Measurements from ENCODE around the gene AMER3.

The AMER3 gene

DNA sequence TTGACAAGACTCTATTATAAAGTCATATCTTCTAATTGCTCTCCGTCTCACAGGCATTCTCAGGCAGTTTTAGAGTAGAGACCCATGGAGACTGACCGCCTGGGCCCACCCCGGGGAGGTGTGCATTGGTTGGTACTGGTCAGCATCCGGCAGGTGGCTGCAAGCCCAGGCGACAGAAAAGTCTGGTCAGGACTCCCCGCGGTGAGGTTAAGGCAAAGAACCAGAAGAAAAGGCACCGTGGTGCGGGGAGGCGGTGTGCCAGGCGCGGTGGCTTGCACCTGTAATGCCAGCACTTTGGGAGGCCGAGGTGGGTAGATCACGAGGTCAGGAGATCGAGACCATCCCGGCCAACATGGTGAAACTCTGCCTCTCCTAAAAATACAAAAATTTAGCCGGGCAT is 32.5 kb downstream of the AMER3 start:
- Histone ChIP-seq H3K36me3 (ENCODE audit: control insufficient read depth in 1 of 2, insufficient read depth in 2 of 2, low read length in 2 of 2) (no peaks in the 10 kb centered on the region), H2BK5ac (ENCODE audit: low read depth, low read length, poor library complexity) (no peak overlapping the region), H3K4ac (ENCODE audit: low read depth, low read length) (no peak overlapping the region), H3K9me3 (ENCODE audit: insufficient read depth, low read depth, low read length) (peaks cover 1% of the 10 kb centered on the region), H4K8ac (ENCODE audit: low read depth, low read length) (no peak overlapping the region), H4K12ac (ENCODE audit: low read depth, low read length) (no peak overlapping the region), H3K14ac (ENCODE audit: low read length) (no peak overlapping the region), H3K79me1 (ENCODE audit: low read length) (no peaks in the 10 kb centered on the region), H2AFZ (ENCODE audit: insufficient read depth, low read length, poor library complexity) (no peak overlapping the region), H3K18ac (ENCODE audit: low read length) (no peak overlapping the region), H3K4me1 (ENCODE audit: control insufficient read depth in 1 of 2, insufficient read depth in 2 of 2, low read length in 2 of 2) (no peaks in the 10 kb centered on the region), H3K23ac (ENCODE audit: low read length) (no peak overlapping the region), H2BK12ac (ENCODE audit: low read length) (no peak overlapping the region), H2AK5ac (ENCODE audit: low read length) (no peak overlapping the region), H3K27ac (ENCODE audit: low read depth, low read length) (no peak overlapping the region), H3K27me3 (ENCODE audit: insufficient read depth, low read length) (no peaks in the 10 kb centered on the region), H4K91ac (ENCODE audit: low read depth, low read length) (no peak overlapping the region), H2BK120ac (ENCODE audit: insufficient read depth, low read length, poor library complexity) (no peak overlapping the region), H3K79me2 (ENCODE audit: control insufficient read depth, insufficient read depth, low read length, poor library complexity) (no peaks in the 10 kb centered on the region), H3K9ac (ENCODE audit: low read length) (no peak overlapping the region), H3K4me3 (ENCODE audit: low read depth, low read length) (no peak overlapping the region), H3K4me2 (ENCODE audit: low read length) (no peak overlapping the region)
- WGBS (ENCODE audit: extremely low coverage, insufficient coverage, insufficient read length), result no CpG with 5 or more reads among the region's 17 CpGs
- no peak for DNase-seq

DNA sequence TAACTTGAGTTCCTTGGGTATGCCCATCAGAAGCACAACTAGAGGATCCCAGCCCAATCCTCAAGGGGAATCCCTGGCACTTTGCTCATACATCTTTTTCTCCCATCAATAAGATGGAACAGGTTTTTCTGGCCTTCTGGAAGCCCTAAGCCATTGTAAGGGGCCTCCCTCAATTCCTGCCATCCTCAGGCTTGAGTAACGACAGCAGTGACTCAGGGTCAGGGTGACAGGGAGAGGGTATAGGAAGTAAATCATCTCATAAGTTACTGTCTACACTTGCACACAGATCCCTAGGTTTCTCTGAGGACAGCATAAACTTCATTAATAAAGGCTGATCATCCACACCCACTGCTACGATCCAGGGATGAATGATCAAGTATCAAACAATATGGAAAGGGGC is 35.0 kb downstream of the AMER3 start:
- Histone ChIP-seq H3K14ac (ENCODE audit: low read length) (no peak overlapping the region), H3K4ac (ENCODE audit: low read depth, low read length) (no peak overlapping the region), H2BK12ac (ENCODE audit: low read length) (no peak overlapping the region), H3K4me2 (ENCODE audit: low read length) (no peak overlapping the region), H3K27ac (ENCODE audit: low read depth, low read length) (no peak overlapping the region), H4K8ac (ENCODE audit: low read depth, low read length) (no peak overlapping the region), H2BK120ac (ENCODE audit: insufficient read depth, low read length, poor library complexity) (no peak overlapping the region), H3K9me3 (ENCODE audit: insufficient read depth, low read depth, low read length) (peaks cover 1% of the 10 kb centered on the region), H2AFZ (ENCODE audit: insufficient read depth, low read length, poor library complexity) (no peak overlapping the region), H3K18ac (ENCODE audit: low read length) (no peak overlapping the region), H3K36me3 (ENCODE audit: control insufficient read depth in 1 of 2, insufficient read depth in 2 of 2, low read length in 2 of 2) (no peaks in the 10 kb centered on the region), H3K27me3 (ENCODE audit: insufficient read depth, low read length) (no peaks in the 10 kb centered on the region), H4K91ac (ENCODE audit: low read depth, low read length) (no peak overlapping the region), H4K12ac (ENCODE audit: low read depth, low read length) (no peak overlapping the region), H3K4me3 (ENCODE audit: low read depth, low read length) (no peak overlapping the region), H3K23ac (ENCODE audit: low read length) (no peak overlapping the region), H3K79me1 (ENCODE audit: low read length) (no peaks in the 10 kb centered on the region), H3K9ac (ENCODE audit: low read length) (no peak overlapping the region), H3K79me2 (ENCODE audit: control insufficient read depth, insufficient read depth, low read length, poor library complexity) (no peaks in the 10 kb centered on the region), H2BK5ac (ENCODE audit: low read depth, low read length, poor library complexity) (no peak overlapping the region), H3K4me1 (ENCODE audit: control insufficient read depth in 1 of 2, insufficient read depth in 2 of 2, low read length in 2 of 2) (no peaks in the 10 kb centered on the region), H2AK5ac (ENCODE audit: low read length) (no peak overlapping the region)
- peak in 1 of 2 donors; percentile 33 for DNase-seq
- no CpG with 5 or more reads among the region's 2 CpGs for WGBS (ENCODE audit: extremely low coverage, insufficient coverage, insufficient read length)

DNA sequence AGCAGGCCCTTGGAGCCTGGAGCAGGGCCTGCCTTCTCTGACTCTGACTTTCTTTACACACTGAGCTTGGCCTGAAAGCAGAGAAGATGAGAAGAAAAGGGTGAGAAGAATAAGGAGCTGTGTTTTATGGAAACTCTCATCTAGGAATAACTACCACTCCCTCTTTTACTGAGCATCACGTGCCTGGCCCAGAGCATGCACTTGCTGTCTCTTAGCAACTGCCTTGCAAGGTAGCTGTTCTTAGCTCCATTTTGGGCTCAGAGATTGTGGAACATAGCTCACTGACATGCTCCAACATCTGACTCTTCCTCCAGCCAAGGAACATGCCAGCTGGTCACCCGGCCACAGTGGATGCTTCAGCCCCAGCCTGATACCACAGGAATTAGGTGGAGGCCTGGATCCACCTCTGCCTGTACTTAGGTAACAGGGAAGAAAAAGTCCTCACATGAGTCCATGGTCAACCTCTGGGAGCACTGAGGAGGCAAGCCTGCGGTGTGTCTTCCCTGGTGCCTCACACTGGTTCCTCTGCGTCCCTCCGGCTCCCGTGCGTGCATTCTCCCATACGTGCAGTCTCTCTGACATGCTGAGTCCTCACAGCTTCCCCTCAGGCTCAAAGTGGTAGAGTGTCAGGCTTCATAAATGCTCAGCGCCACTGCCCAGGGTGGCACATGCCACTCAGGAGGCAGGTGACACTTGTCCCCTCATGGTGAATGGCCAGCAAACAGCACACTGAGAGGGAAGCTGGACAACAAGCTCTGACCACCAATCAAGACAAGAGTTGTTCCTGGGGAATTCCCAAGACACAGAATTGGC is 35.7 kb downstream of the AMER3 start:
- H3K9me3 ChIP-seq (ENCODE audit: insufficient read depth, low read depth, low read length), result peaks cover 1% of the 10 kb centered on the region
- no peak overlapping the region for H3K9ac ChIP-seq (ENCODE audit: low read length)
- no peak overlapping the region for H3K4me2 ChIP-seq (ENCODE audit: low read length)
- H2BK120ac ChIP-seq (ENCODE audit: insufficient read depth, low read length, poor library complexity), result no peak overlapping the region
- H2BK5ac ChIP-seq (ENCODE audit: low read depth, low read length, poor library complexity), result no peak overlapping the region
- no peaks in the 10 kb centered on the region for H3K36me3 ChIP-seq (ENCODE audit: control insufficient read depth in 1 of 2, insufficient read depth in 2 of 2, low read length in 2 of 2)
- H2AFZ ChIP-seq (ENCODE audit: insufficient read depth, low read length, poor library complexity), result no peak overlapping the region
- H3K14ac ChIP-seq (ENCODE audit: low read length), result no peak overlapping the region
- H2BK12ac ChIP-seq (ENCODE audit: low read length), result no peak overlapping the region
- no peak overlapping the region for H3K18ac ChIP-seq (ENCODE audit: low read length)
- H4K91ac ChIP-seq (ENCODE audit: low read depth, low read length), result no peak overlapping the region
- H4K12ac ChIP-seq (ENCODE audit: low read depth, low read length), result no peak overlapping the region
- DNase-seq, result no peak
- H2AK5ac ChIP-seq (ENCODE audit: low read length), result no peak overlapping the region
- no peaks in the 10 kb centered on the region for H3K79me2 ChIP-seq (ENCODE audit: control insufficient read depth, insufficient read depth, low read length, poor library complexity)
- no peak overlapping the region for H3K4me3 ChIP-seq (ENCODE audit: low read depth, low read length)
- H3K4me1 ChIP-seq (ENCODE audit: control insufficient read depth in 1 of 2, insufficient read depth in 2 of 2, low read length in 2 of 2), result no peaks in the 10 kb centered on the region
- H3K27me3 ChIP-seq (ENCODE audit: insufficient read depth, low read length), result no peaks in the 10 kb centered on the region
- no peak overlapping the region for H3K23ac ChIP-seq (ENCODE audit: low read length)
- no peak overlapping the region for H4K8ac ChIP-seq (ENCODE audit: low read depth, low read length)
- H3K4ac ChIP-seq (ENCODE audit: low read depth, low read length), result no peak overlapping the region
- no peak overlapping the region for H3K27ac ChIP-seq (ENCODE audit: low read depth, low read length)
- WGBS (ENCODE audit: extremely low coverage, insufficient coverage, insufficient read length), result no CpG with 5 or more reads among the region's 9 CpGs
- no peaks in the 10 kb centered on the region for H3K79me1 ChIP-seq (ENCODE audit: low read length)

DNA sequence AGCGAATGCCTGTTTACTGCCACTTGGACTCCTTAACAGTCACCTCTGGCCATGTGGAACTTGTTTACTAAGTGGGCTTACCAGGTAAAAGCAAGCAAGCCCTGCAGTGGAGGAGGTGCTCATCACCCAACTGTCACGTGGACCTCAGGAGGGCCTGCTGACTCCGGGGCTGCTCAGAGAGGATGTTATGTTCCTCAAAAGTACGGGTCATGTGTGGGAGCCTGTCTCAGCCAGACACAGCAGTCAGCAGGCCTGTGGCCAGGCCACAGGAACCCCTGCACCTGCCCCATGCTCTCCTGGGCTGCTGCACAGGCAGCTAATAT is 36.2 kb downstream of the AMER3 start:
- Histone ChIP-seq H3K27ac (ENCODE audit: low read depth, low read length) (no peak overlapping the region), H4K91ac (ENCODE audit: low read depth, low read length) (no peak overlapping the region), H3K9ac (ENCODE audit: low read length) (no peak overlapping the region), H3K18ac (ENCODE audit: low read length) (no peak overlapping the region), H3K79me1 (ENCODE audit: low read length) (no peaks in the 10 kb centered on the region), H3K23ac (ENCODE audit: low read length) (no peak overlapping the region), H3K4ac (ENCODE audit: low read depth, low read length) (no peak overlapping the region), H2BK5ac (ENCODE audit: low read depth, low read length, poor library complexity) (no peak overlapping the region), H2AFZ (ENCODE audit: insufficient read depth, low read length, poor library complexity) (no peak overlapping the region), H3K4me3 (ENCODE audit: low read depth, low read length) (no peak overlapping the region), H3K79me2 (ENCODE audit: control insufficient read depth, insufficient read depth, low read length, poor library complexity) (no peaks in the 10 kb centered on the region), H3K9me3 (ENCODE audit: insufficient read depth, low read depth, low read length) (peaks cover 1% of the 10 kb centered on the region), H4K12ac (ENCODE audit: low read depth, low read length) (no peak overlapping the region), H3K36me3 (ENCODE audit: control insufficient read depth in 1 of 2, insufficient read depth in 2 of 2, low read length in 2 of 2) (no peaks in the 10 kb centered on the region), H3K4me1 (ENCODE audit: control insufficient read depth in 1 of 2, insufficient read depth in 2 of 2, low read length in 2 of 2) (no peaks in the 10 kb centered on the region), H4K8ac (ENCODE audit: low read depth, low read length) (no peak overlapping the region), H3K27me3 (ENCODE audit: insufficient read depth, low read length) (no peaks in the 10 kb centered on the region), H2BK12ac (ENCODE audit: low read length) (no peak overlapping the region), H2BK120ac (ENCODE audit: insufficient read depth, low read length, poor library complexity) (no peak overlapping the region), H3K4me2 (ENCODE audit: low read length) (no peak overlapping the region), H3K14ac (ENCODE audit: low read length) (no peak overlapping the region), H2AK5ac (ENCODE audit: low read length) (no peak overlapping the region)
- DNase-seq, result no peak
- WGBS (ENCODE audit: extremely low coverage, insufficient coverage, insufficient read length), result no CpG with 5 or more reads among the region's 4 CpGs

All from trophoblast cell (in vitro differentiated cells and primary cell).